Astrocyte (in vitro differentiated cells and primary cell): ENCODE data around the gene JMJD7. TPM values are rescaled to one million over a fixed set of nuclear protein-coding genes. Genes with fewer than 3 reads are reported as not detected.

Experiments
- DNase-seq: peaks from one replicate; pipeline ENCODE4 v3.0.0-alpha.2; 2010; ENCODE audit warnings: low read depth
- FAIRE-seq: peaks from 2 replicates; lab custom pipeline; 2011; peaks lifted over from hg19 to GRCh38; lab: Jason Lieb, UNC
- H2AFZ ChIP-seq: 2 replicates; pipeline ENCODE4 v1.6.0; 2012; ENCODE audit warnings: low read depth, low read length, inconsistent platforms
- H3K27ac ChIP-seq: 2 replicates; pipeline ENCODE4 v1.5.1; 2011; ENCODE audit warnings: low read depth, low read length, inconsistent platforms
- H3K27me3 ChIP-seq: 2 replicates; pipeline ENCODE4 v1.6.0; 2011; ENCODE audit warnings: low read length, inconsistent platforms; ENCODE audit not compliant: insufficient read depth
- H3K36me3 ChIP-seq: 2 replicates; pipeline ENCODE4 v1.5.1; 2011; ENCODE audit warnings: low read length, inconsistent platforms; ENCODE audit not compliant: insufficient read depth
- H3K4me1 ChIP-seq: 2 replicates; pipeline ENCODE4 v1.5.1; 2011; ENCODE audit warnings: low read length, inconsistent platforms; ENCODE audit not compliant: insufficient read depth
- H3K4me2 ChIP-seq: 2 replicates; pipeline ENCODE4 v1.6.0; 2012; ENCODE audit warnings: low read length, inconsistent platforms
- H3K4me3 ChIP-seq: 2 replicates; pipeline ENCODE4 v1.5.1; 2011; ENCODE audit warnings: low read depth, mild to moderate bottlenecking, low read length, inconsistent platforms; ENCODE audit not compliant: insufficient read depth
- H3K79me2 ChIP-seq: 2 replicates; pipeline ENCODE4 v1.6.0; 2012; ENCODE audit warnings: mild to moderate bottlenecking, low read length, inconsistent platforms; ENCODE audit not compliant: insufficient read depth
- H3K9ac ChIP-seq: 2 replicates; pipeline ENCODE4 v1.6.0; 2012; ENCODE audit warnings: mild to moderate bottlenecking, low read length, inconsistent platforms
- H3K9me3 ChIP-seq: 2 replicates; pipeline ENCODE4 v1.5.1; 2012; ENCODE audit warnings: low read depth, mild to moderate bottlenecking, low read length, inconsistent platforms; ENCODE audit not compliant: insufficient read depth
- H4K20me1 ChIP-seq: 2 replicates; pipeline ENCODE4 v1.6.0; 2012; ENCODE audit warnings: low read length, inconsistent platforms; ENCODE audit not compliant: insufficient read depth
- H3K27ac Mint-ChIP-seq: one replicate; pipeline ENCODE4 v1.8.0; 2021; ENCODE audit warnings: mild to moderate bottlenecking, mixed read lengths; ENCODE audit not compliant: unreplicated experiment
- H3K27me3 Mint-ChIP-seq: one replicate; pipeline ENCODE4 v1.8.0; 2021; ENCODE audit warnings: low read depth, mixed read lengths; ENCODE audit not compliant: unreplicated experiment
- H3K36me3 Mint-ChIP-seq: one replicate; pipeline ENCODE4 v1.8.0; 2021; ENCODE audit warnings: low read depth, mixed read lengths; ENCODE audit not compliant: unreplicated experiment
- H3K4me1 Mint-ChIP-seq: one replicate; pipeline ENCODE4 v1.8.0; 2021; ENCODE audit warnings: low read depth, mixed read lengths; ENCODE audit not compliant: unreplicated experiment
- H3K4me3 Mint-ChIP-seq: one replicate; pipeline ENCODE4 v1.8.0; 2021; ENCODE audit warnings: mild to moderate bottlenecking, moderate library complexity, mixed read lengths; ENCODE audit not compliant: unreplicated experiment
- H3K9me3 Mint-ChIP-seq: one replicate; pipeline ENCODE4 v1.8.0; 2021; ENCODE audit warnings: mild to moderate bottlenecking, mixed read lengths; ENCODE audit not compliant: unreplicated experiment
- EZH2 ChIP-seq: IDR thresholded peaks from 2 replicates; pipeline ENCODE4 v1.6.1; 2012; ENCODE audit warnings: mild to moderate bottlenecking, low read length, inconsistent platforms; ENCODE audit not compliant: insufficient read depth
- total RNA-seq: library from RNA; stranded (reverse); gene quantifications from 2 replicates; pipeline ENCODE4 v1.2.1, GENCODE V29; 2021
- TF ChIP-seq, protein P1 (sequence below): IDR thresholded peaks from 2 replicates; pipeline ENCODE4 v1.5.1; 2011; ENCODE audit warnings: low read depth, mild to moderate bottlenecking, inconsistent platforms, low read length, moderate library complexity; ENCODE audit not compliant: insufficient read depth

The JMJD7 gene
- total RNA-seq, 1 donor from 2014 or later: 7.6 TPM

DNA sequence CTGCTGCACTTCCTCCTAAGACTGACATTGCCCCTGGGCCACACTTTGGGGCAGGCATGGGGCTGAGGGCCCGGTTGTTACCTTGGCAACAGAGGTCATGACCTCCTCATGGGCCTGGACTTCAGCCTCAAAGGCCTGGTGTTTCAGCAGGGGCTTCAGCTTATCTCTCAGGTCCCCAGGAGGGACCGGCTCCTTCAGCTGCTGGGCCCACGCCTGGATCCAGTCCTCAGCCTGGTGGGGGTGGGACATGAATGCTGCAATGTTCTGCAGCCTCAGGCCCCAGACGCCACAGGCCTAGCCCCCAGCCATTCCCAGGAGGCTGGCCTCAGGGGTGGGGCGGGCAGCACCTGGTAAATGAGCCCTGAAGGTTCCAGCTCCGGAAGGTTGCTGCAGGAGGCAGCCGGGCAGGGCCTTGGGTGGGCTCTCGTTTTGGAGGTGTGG lies 38.4 kb downstream of the JMJD7 start:
- H3K27ac ChIP-seq: no peak overlapping the region
- FAIRE-seq: no peak

GRCh38 chr15:41866872-41867579 lies 39.1 kb downstream of the JMJD7 start:
- H3K4me1 Mint-ChIP-seq: no peaks in the 10 kb centered on the region
- Histone ChIP-seq H3K4me1 (peaks cover 15% of the 10 kb centered on the region), H3K36me3 (no peaks in the 10 kb centered on the region), H3K4me2 (no peak overlapping the region), H3K27me3 (peaks cover 4% of the 10 kb centered on the region), H3K4me3 (no peak overlapping the region), H3K79me2 (no peaks in the 10 kb centered on the region), H3K9me3 (no peaks in the 10 kb centered on the region), H3K27ac (no peak overlapping the region), H4K20me1 (peaks cover 14% of the 10 kb centered on the region), H3K9ac (no peak overlapping the region), H2AFZ (no peak overlapping the region)
- H3K27me3 Mint-ChIP-seq: peaks cover 43% of the 10 kb centered on the region
- DNase-seq (no peak), FAIRE-seq (no peak)
- peaks cover 10% of the 10 kb centered on the region for H3K36me3 Mint-ChIP-seq
- H3K4me3 Mint-ChIP-seq: no peak overlapping the region
- TF ChIP-seq EZH2: no peak
- TF ChIP-seq, protein P1, sequence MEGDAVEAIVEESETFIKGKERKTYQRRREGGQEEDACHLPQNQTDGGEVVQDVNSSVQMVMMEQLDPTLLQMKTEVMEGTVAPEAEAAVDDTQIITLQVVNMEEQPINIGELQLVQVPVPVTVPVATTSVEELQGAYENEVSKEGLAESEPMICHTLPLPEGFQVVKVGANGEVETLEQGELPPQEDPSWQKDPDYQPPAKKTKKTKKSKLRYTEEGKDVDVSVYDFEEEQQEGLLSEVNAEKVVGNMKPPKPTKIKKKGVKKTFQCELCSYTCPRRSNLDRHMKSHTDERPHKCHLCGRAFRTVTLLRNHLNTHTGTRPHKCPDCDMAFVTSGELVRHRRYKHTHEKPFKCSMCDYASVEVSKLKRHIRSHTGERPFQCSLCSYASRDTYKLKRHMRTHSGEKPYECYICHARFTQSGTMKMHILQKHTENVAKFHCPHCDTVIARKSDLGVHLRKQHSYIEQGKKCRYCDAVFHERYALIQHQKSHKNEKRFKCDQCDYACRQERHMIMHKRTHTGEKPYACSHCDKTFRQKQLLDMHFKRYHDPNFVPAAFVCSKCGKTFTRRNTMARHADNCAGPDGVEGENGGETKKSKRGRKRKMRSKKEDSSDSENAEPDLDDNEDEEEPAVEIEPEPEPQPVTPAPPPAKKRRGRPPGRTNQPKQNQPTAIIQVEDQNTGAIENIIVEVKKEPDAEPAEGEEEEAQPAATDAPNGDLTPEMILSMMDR: no peak
- H3K27ac Mint-ChIP-seq: no peak overlapping the region
- H3K9me3 Mint-ChIP-seq: peaks cover 4% of the 10 kb centered on the region

More for the DNA sequence above, 38.4 kb downstream of the JMJD7 start:
- H3K9ac ChIP-seq: no peak overlapping the region
- no peak for TF ChIP-seq EZH2
- TF ChIP-seq, protein P1: no peak
- H3K9me3 Mint-ChIP-seq: peaks cover 4% of the 10 kb centered on the region
- H3K36me3 ChIP-seq: no peaks in the 10 kb centered on the region
- H3K27ac Mint-ChIP-seq: no peak overlapping the region
- H3K27me3 ChIP-seq: peaks cover 4% of the 10 kb centered on the region
- peaks cover 41% of the 10 kb centered on the region for H3K27me3 Mint-ChIP-seq
- H3K9me3 ChIP-seq: no peaks in the 10 kb centered on the region
- H3K4me3 Mint-ChIP-seq: no peak overlapping the region
- no peaks in the 10 kb centered on the region for H3K79me2 ChIP-seq
- no peak overlapping the region for H2AFZ ChIP-seq
- H3K4me3 ChIP-seq: no peak overlapping the region
- peaks cover 14% of the 10 kb centered on the region for H4K20me1 ChIP-seq
- H3K36me3 Mint-ChIP-seq: peaks cover 10% of the 10 kb centered on the region
- no peak overlapping the region for H3K4me2 ChIP-seq
- H3K4me1 Mint-ChIP-seq: no peaks in the 10 kb centered on the region
- H3K4me1 ChIP-seq: peaks cover 15% of the 10 kb centered on the region
- DNase-seq: no peak

- no peak for TF ChIP-seq EZH2
- TF ChIP-seq, protein P1: no peak
- no peak overlapping the region for H3K27ac ChIP-seq
- H3K27me3 Mint-ChIP-seq: peaks cover 48% of the 10 kb centered on the region
- H3K9ac ChIP-seq: no peak overlapping the region
- no peak for DNase-seq
- H4K20me1 ChIP-seq: peaks cover 14% of the 10 kb centered on the region
- H3K9me3 Mint-ChIP-seq: peaks cover 4% of the 10 kb centered on the region
- no peak overlapping the region for H3K4me3 ChIP-seq
- no peaks in the 10 kb centered on the region for H3K9me3 ChIP-seq
- H3K27ac Mint-ChIP-seq: no peak overlapping the region
- no peak overlapping the region for H2AFZ ChIP-seq
- peaks cover 8% of the 10 kb centered on the region for H3K27me3 ChIP-seq
- FAIRE-seq: no peak
- H3K36me3 ChIP-seq: no peaks in the 10 kb centered on the region
- no peaks in the 10 kb centered on the region for H3K4me1 Mint-ChIP-seq
- H3K4me1 ChIP-seq: peaks cover 15% of the 10 kb centered on the region
- H3K4me3 Mint-ChIP-seq: no peak overlapping the region
- peaks cover 17% of the 10 kb centered on the region for H3K36me3 Mint-ChIP-seq
- H3K4me2 ChIP-seq: no peak overlapping the region
- no peaks in the 10 kb centered on the region for H3K79me2 ChIP-seq
These were observed 40.4 kb downstream of the JMJD7 start for GRCh38 chr15:41868321-41868720.
